ENCODE data around the gene NAT16.

- TF ChIP-seq CTCF (conservative IDR thresholded peaks at IDR 0.05; ENCODE audit: low read depth, low read length) (no peak), CHD1 (IDR thresholded peaks at IDR 0.05; ENCODE audit: low read depth, low read length) (no peak), SMC3 (IDR thresholded peaks at IDR 0.05; ENCODE audit: low read depth, low read length) (no peak), MAFK (IDR thresholded peaks at IDR 0.05; ENCODE audit: low read depth, low read length) (no peak), POLR2A (IDR thresholded peaks at IDR 0.05; ENCODE audit: low read depth, low read length) (no peak), USF2 (IDR thresholded peaks at IDR 0.05; ENCODE audit: low read depth, low read length) (no peak), FOS (IDR thresholded peaks at IDR 0.05; ENCODE audit: low read depth, low read length) (no peak), CEBPB (IDR thresholded peaks at IDR 0.05; ENCODE audit: low read depth, low read length) (no peak)
Measured at GRCh38 chr7:101166909-101167644, 13.0 kb downstream of the NAT16 start.
